Measurements from ENCODE around the gene SERPINA12. TPM values are rescaled to one million over a fixed set of nuclear protein-coding genes. Genes with fewer than 3 reads are reported as not detected.

The SERPINA12 gene
- total RNA-seq, 1 experiment from 2014 or later: not detected

DNA sequence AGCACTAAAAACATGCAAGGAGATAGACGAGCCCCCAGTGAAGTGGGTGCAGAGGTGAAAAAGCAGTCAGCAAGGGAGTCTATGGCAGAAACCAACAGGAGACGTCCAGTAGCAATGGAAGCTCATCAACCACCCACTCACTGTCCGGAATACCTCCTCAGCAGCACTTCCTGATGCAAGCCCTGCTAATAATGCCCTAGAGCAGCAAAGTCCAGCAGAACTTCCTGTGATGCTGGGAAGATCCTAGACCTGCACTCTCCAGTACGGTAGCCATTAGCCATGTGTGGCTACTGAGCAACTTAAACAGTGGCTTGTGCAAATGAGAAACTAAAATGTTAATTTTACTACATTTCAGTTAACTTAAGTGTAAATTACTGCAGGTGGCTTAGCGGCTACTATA lies 44.2 kb downstream of the SERPINA12 start (continued):
- TF ChIP-seq ZBTB33 (IDR thresholded peaks at IDR 0.05; ENCODE audit: extremely low read depth, insufficient replicate concordance, low read length): no peak

GRCh38 chr14:94464290-94464689 lies 45.0 kb downstream of the SERPINA12 start:
- DNase-seq (ENCODE audit: low read depth, low spot score): no peak
- no peak overlapping the region for H2AFZ ChIP-seq (ENCODE audit: low read depth, low read length, poor library complexity, severe bottlenecking)
- H3K4me3 ChIP-seq (replicated peaks in 1 of 2; ENCODE audit: low read depth in 1 of 2, low read length in 2 of 2): no peak overlapping the region
- no TSS peak for BruUV-seq (replicated peaks)
- H3K4me2 ChIP-seq (ENCODE audit: low read length): no peak overlapping the region
- RAD21 ChIA-PET (ENCODE audit: low non-redundant PET in 1 of 2, low total read pairs in 2 of 2, uncharacterized antibody in 2 of 2, unreplicated experiment in 2 of 2): no interaction called here
- no peaks in the 10 kb centered on the region for H3K9me2 ChIP-seq (ENCODE audit: insufficient read depth)
- H4K20me1 ChIP-seq (ENCODE audit: insufficient read depth): no peaks in the 10 kb centered on the region
- H3K4me1 ChIP-seq (ENCODE audit: control insufficient read depth in 1 of 2, insufficient read depth in 2 of 2, low read length in 2 of 2): no peaks in the 10 kb centered on the region
- TF ChIP-seq POLR2AphosphoS5 (IDR thresholded peaks at IDR 0.05; ENCODE audit: low read depth, low read length): no peak
- no peak for TF ChIP-seq EGR1 (IDR thresholded peaks at IDR 0.05; ENCODE audit: low read depth)
- no peak for TF ChIP-seq JUND (IDR thresholded peaks at IDR 0.05)
- TF ChIP-seq ZFX (IDR thresholded peaks at IDR 0.05): no peak
- TF ChIP-seq SP1 (IDR thresholded peaks at IDR 0.05; ENCODE audit: low read depth): no peak
- TF ChIP-seq SIN3A (IDR thresholded peaks at IDR 0.05; ENCODE audit: low read depth): no peak
- TF ChIP-seq, protein P1, sequence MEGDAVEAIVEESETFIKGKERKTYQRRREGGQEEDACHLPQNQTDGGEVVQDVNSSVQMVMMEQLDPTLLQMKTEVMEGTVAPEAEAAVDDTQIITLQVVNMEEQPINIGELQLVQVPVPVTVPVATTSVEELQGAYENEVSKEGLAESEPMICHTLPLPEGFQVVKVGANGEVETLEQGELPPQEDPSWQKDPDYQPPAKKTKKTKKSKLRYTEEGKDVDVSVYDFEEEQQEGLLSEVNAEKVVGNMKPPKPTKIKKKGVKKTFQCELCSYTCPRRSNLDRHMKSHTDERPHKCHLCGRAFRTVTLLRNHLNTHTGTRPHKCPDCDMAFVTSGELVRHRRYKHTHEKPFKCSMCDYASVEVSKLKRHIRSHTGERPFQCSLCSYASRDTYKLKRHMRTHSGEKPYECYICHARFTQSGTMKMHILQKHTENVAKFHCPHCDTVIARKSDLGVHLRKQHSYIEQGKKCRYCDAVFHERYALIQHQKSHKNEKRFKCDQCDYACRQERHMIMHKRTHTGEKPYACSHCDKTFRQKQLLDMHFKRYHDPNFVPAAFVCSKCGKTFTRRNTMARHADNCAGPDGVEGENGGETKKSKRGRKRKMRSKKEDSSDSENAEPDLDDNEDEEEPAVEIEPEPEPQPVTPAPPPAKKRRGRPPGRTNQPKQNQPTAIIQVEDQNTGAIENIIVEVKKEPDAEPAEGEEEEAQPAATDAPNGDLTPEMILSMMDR (IDR thresholded peaks at IDR 0.05 in 2 of 3, conservative IDR thresholded peaks at IDR 0.05 in 1 of 3; ENCODE audit: borderline replicate concordance in 1 of 3, insufficient read depth in 1 of 3, low read depth in 2 of 3, low read length in 2 of 3): no peak
- ATAC-seq: no peak
- intact Hi-C loops (cut with micrococcal nuclease): no loop called here
- POLR2A ChIA-PET: no interaction called here
- CTCF ChIA-PET: no interaction called here
- no peaks in the 10 kb centered on the region for H3K36me3 ChIP-seq (ENCODE audit: control insufficient read depth in 1 of 2, insufficient read depth in 2 of 2, low read length in 2 of 2)
- H3K27ac ChIP-seq (ENCODE audit: low read depth, low read length): no peak overlapping the region
- H3K27me3 ChIP-seq (ENCODE audit: insufficient read depth, low read length): peaks cover 23% of the 10 kb centered on the region
- H3K79me2 ChIP-seq (ENCODE audit: insufficient read depth, low read length): no peaks in the 10 kb centered on the region
- H3K9ac ChIP-seq (ENCODE audit: low read length): no peak overlapping the region
- no peaks in the 10 kb centered on the region for H3K9me3 ChIP-seq (ENCODE audit: control insufficient read depth in 1 of 2, insufficient read depth in 1 of 2, low read depth in 1 of 2, low read length in 2 of 2)

Measured in HCT116 (cell line).